SKM-1 treated with dmso at 0.1 percent for 144 hours (cell line): ENCODE results near the gene CEP104.

Experiments used
- DNase-seq: peaks from one replicate; lab custom pipeline; 2025; ENCODE audit not compliant: unreplicated experiment; lab: John Stamatoyannopoulos, UW

CEP104 gene

GRCh38 chr1:3894626-3895278, 37.7 kb upstream of the CEP104 start:
- DNase-seq, result no peak

GRCh38 chr1:3893190-3893589, 36.2 kb upstream of the CEP104 start:
- no peak for DNase-seq

GRCh38 chr1:3892748-3893147, 35.7 kb upstream of the CEP104 start:
- no peak for DNase-seq

- DNase-seq, result no peak
Measured at GRCh38 chr1:3891329-3891865, 34.4 kb upstream of the CEP104 start.

GRCh38 chr1:3890389-3891328, 33.6 kb upstream of the CEP104 start:
- DNase-seq, result no peak

- DNase-seq, result no peak
Measured at GRCh38 chr1:3889936-3890335, 32.9 kb upstream of the CEP104 start.

- DNase-seq, result no peak
Measured at GRCh38 chr1:3888301-3888700, 31.3 kb upstream of the CEP104 start.

- no peak for DNase-seq
Measured at GRCh38 chr1:3886691-3887090, 29.7 kb upstream of the CEP104 start.

GRCh38 chr1:3886106-3886670, 29.2 kb upstream of the CEP104 start:
- DNase-seq, result no peak

- no peak for DNase-seq
Measured at GRCh38 chr1:3885611-3886010, 28.6 kb upstream of the CEP104 start.

GRCh38 chr1:3884966-3885365, 28.0 kb upstream of the CEP104 start:
- DNase-seq, result no peak

GRCh38 chr1:3883194-3883925, 26.3 kb upstream of the CEP104 start:
- DNase-seq, result no peak

- DNase-seq, result no peak
Measured at GRCh38 chr1:3881193-3881480, 24.1 kb upstream of the CEP104 start.

- DNase-seq, result no peak
Measured at GRCh38 chr1:3880429-3881192, 23.6 kb upstream of the CEP104 start.

GRCh38 chr1:3879787-3880428, 22.9 kb upstream of the CEP104 start:
- no peak for DNase-seq

GRCh38 chr1:3879099-3879498, 22.1 kb upstream of the CEP104 start:
- no peak for DNase-seq

GRCh38 chr1:3876716-3877115, 19.7 kb upstream of the CEP104 start:
- no peak for DNase-seq

- no peak for DNase-seq
Measured at GRCh38 chr1:3874736-3875135, 17.7 kb upstream of the CEP104 start.

- DNase-seq, result no peak
Measured at GRCh38 chr1:3872546-3872945, 15.5 kb upstream of the CEP104 start.

GRCh38 chr1:3871451-3871805, 14.4 kb upstream of the CEP104 start:
- no peak for DNase-seq
